ENCODE data around the gene XIRP1. TPM values are rescaled to one million over a fixed set of nuclear protein-coding genes. Genes with fewer than 3 reads are reported as not detected.

XIRP1 gene
- total RNA-seq, 1 donor from 2014 or later: not detected

DNA sequence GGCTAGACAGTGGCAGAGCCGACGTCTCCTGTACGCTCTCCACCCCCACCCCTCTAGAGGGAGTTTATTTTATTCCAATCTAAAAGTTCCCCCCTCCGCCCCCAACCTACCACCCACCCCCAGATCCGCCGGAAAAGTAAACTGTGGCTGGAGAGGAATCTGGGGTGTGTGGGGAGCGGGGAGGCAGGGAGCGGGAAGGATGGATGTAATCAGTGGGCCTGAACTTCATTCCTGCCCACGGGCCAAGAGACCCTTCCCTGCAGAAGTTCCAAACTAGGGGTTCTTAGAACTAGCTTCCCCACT lies 38.5 kb downstream of the XIRP1 start:
- Histone ChIP-seq H3K4me3 (ENCODE audit: low read depth, low read length) (peak overlapping the region; percentile 21), H3K36me3 (ENCODE audit: control insufficient read depth, insufficient read depth, low read length) (no peaks in the 10 kb centered on the region)
- FAIRE-seq: no peak

DNA sequence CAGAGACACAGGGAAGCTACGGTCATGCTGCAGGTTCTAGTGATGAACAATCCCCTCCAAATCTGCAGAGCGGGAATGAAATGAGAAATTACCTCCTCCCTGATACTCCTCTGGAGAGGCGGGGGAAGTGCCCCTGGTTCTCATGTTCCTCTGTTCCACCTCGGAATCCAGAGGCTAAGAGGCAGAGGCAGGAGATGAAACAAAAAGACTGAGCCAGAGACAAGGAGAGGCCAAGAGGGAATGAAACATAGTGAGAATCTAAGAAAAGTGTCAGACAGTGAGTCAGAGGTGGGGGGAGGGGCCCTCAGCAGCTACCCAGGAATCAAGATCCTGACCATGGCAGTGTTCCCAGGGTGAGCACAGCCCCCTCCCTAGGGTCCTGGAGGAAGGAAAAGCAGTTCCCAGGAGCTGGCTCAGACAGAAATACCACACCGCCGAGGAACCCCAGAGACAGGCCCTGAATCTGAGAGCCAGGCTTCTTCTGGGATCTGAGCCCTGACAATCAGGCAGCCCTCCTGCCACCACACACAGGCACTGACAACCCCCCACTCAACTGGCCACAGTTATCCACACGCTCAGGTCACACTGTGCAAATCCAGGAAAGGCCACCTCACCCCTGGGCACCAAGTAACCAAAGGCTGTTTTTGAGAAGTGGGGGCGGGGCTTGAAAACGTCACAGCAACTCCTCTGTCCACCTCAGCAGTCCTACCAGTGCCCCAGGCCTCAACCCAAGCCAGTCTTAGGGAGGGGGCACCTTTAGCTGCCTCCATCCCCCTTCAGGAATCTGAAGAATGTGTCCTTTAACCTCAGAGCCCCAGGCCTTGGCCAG lies 41.4 kb downstream of the XIRP1 start:
- Histone ChIP-seq H3K36me3 (ENCODE audit: control insufficient read depth, insufficient read depth, low read length) (peaks cover 5% of the 10 kb centered on the region), H3K27me3 (ENCODE audit: control insufficient read depth, insufficient read depth, low read length) (no peaks in the 10 kb centered on the region), H3K4me3 (ENCODE audit: low read depth, low read length) (peak overlapping the region; percentile 76)
- FAIRE-seq (no peak), DNase-seq (ENCODE audit: low read depth) (peak; percentile 85)
- TF ChIP-seq, protein P1, sequence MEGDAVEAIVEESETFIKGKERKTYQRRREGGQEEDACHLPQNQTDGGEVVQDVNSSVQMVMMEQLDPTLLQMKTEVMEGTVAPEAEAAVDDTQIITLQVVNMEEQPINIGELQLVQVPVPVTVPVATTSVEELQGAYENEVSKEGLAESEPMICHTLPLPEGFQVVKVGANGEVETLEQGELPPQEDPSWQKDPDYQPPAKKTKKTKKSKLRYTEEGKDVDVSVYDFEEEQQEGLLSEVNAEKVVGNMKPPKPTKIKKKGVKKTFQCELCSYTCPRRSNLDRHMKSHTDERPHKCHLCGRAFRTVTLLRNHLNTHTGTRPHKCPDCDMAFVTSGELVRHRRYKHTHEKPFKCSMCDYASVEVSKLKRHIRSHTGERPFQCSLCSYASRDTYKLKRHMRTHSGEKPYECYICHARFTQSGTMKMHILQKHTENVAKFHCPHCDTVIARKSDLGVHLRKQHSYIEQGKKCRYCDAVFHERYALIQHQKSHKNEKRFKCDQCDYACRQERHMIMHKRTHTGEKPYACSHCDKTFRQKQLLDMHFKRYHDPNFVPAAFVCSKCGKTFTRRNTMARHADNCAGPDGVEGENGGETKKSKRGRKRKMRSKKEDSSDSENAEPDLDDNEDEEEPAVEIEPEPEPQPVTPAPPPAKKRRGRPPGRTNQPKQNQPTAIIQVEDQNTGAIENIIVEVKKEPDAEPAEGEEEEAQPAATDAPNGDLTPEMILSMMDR (IDR thresholded peaks at IDR 0.05; ENCODE audit: insufficient read depth, low read length, severe bottlenecking): no peak

More for the DNA sequence above, 38.5 kb downstream of the XIRP1 start:
- no peak for DNase-seq (ENCODE audit: low read depth)
- no peaks in the 10 kb centered on the region for H3K27me3 ChIP-seq (ENCODE audit: control insufficient read depth, insufficient read depth, low read length)
- TF ChIP-seq, protein P1 (IDR thresholded peaks at IDR 0.05; ENCODE audit: insufficient read depth, low read length, severe bottlenecking): no peak

DNA sequence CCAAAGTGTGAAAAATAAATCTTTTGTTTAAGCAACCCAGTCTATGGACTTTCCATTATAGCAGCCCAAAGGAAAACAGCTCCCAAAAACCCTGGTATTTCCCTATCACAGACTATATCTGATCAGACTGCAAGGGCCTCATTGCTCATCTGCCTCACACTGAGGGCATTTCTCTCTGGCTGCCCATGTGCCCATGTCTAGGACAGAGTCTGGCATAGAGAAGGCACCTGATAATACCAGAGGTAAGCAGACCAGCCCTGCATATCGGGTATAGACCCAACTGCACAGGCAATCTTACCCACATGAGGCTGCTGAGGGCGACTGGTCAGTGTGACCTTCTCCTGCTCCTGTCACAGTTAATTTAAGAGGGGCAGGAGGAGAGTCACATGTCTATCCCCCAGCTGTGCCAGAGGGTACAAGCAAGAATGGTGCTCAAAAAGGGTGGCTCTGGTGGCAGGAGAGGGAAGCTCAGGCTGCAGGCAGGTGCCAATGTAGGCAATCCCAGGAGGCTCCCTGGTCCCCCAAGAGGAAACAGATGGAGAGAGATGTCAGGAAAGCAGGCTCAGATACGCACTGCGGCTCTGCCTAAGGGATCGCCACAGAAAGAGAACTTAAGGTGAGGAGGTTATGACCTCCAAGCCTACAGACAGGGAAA lies 42.1 kb downstream of the XIRP1 start:
- TF ChIP-seq, protein P1 (IDR thresholded peaks at IDR 0.05; ENCODE audit: insufficient read depth, low read length, severe bottlenecking): peak; percentile 6
- no peaks in the 10 kb centered on the region for H3K27me3 ChIP-seq (ENCODE audit: control insufficient read depth, insufficient read depth, low read length)
- peaks cover 7% of the 10 kb centered on the region for H3K36me3 ChIP-seq (ENCODE audit: control insufficient read depth, insufficient read depth, low read length)
- no peak overlapping the region for H3K4me3 ChIP-seq (ENCODE audit: low read depth, low read length)
- FAIRE-seq (no peak), DNase-seq (ENCODE audit: low read depth) (no peak)

GRCh38 chr3:39149498-39150147 lies 42.8 kb downstream of the XIRP1 start:
- H3K4me3 ChIP-seq (ENCODE audit: low read depth, low read length): no peak overlapping the region
- peaks cover 12% of the 10 kb centered on the region for H3K36me3 ChIP-seq (ENCODE audit: control insufficient read depth, insufficient read depth, low read length)
- TF ChIP-seq, protein P1 (IDR thresholded peaks at IDR 0.05; ENCODE audit: insufficient read depth, low read length, severe bottlenecking): no peak
- FAIRE-seq: no peak
- H3K27me3 ChIP-seq (ENCODE audit: control insufficient read depth, insufficient read depth, low read length): no peaks in the 10 kb centered on the region
- DNase-seq (ENCODE audit: low read depth): no peak

DNA sequence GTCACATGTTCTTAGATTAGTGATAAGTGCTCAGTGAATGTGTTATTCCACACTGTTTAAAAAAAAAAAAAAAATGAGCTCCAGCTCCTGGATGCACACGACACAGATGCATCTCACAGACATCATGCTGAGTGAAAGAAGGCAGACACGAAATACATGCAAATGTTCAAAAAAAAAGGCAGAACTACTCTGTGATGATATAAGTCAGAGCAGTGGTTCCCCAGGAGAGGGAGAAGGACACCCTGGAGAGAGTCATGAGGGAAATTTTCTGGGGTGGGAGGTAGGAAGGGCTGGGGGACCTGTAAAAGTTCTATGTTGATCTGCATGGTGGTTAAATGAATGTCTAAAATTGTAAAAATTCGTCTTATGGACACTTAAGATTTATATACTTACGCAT lies 43.3 kb downstream of the XIRP1 start:
- no peak for FAIRE-seq
- H3K4me3 ChIP-seq (ENCODE audit: low read depth, low read length): no peak overlapping the region
- TF ChIP-seq, protein P1 (IDR thresholded peaks at IDR 0.05; ENCODE audit: insufficient read depth, low read length, severe bottlenecking): no peak
- no peaks in the 10 kb centered on the region for H3K27me3 ChIP-seq (ENCODE audit: control insufficient read depth, insufficient read depth, low read length)
- H3K36me3 ChIP-seq (ENCODE audit: control insufficient read depth, insufficient read depth, low read length): peaks cover 15% of the 10 kb centered on the region
- DNase-seq (ENCODE audit: low read depth): no peak

Data from bronchial epithelial cell (primary cell).